ENCODE data around the gene SLC6A12. TPM values are rescaled to one million over a fixed set of nuclear protein-coding genes. Genes with fewer than 3 reads are reported as not detected.

The SLC6A12 gene
- total RNA-seq, 1 experiment from 2014 or later = 0.17 TPM

- H2AFZ ChIP-seq (ENCODE audit: low read length) = no peak overlapping the region
- TF ChIP-seq CTCF (conservative IDR thresholded peaks at IDR 0.05) = peak; percentile 15; the same call in 1 of the 3 replicates
- no peaks in the 10 kb centered on the region for H3K23me2 ChIP-seq (ENCODE audit: insufficient read length, low read depth, low read length, poor library complexity, severe bottlenecking)
- H3K56ac ChIP-seq (ENCODE audit: insufficient read length, low read depth, low read length) = no peak overlapping the region
- H2AK5ac ChIP-seq (ENCODE audit: insufficient read length, low read length) = no peak overlapping the region
- H3K27me3 ChIP-seq (ENCODE audit: insufficient read depth, low read length) = no peaks in the 10 kb centered on the region
- H3K4me2 ChIP-seq (ENCODE audit: insufficient read depth, insufficient read length, low read length) = no peak overlapping the region
- H2BK20ac ChIP-seq (ENCODE audit: low read depth, low read length, poor library complexity, severe bottlenecking) = no peak overlapping the region
- DNase-seq = no peak
- H2BK12ac ChIP-seq (ENCODE audit: insufficient read length, low read depth, low read length) = no peak overlapping the region
- H4K91ac ChIP-seq (ENCODE audit: insufficient read length, low read depth, low read length) = no peak overlapping the region
- H3K9ac ChIP-seq (ENCODE audit: extremely low read depth, insufficient read length, low read length) = no peak overlapping the region
- H2BK5ac ChIP-seq (ENCODE audit: insufficient read length, low read length) = no peak overlapping the region
- H2BK120ac ChIP-seq (ENCODE audit: low read depth, low read length, poor library complexity, severe bottlenecking) = no peak overlapping the region
- no peak overlapping the region; the same call in 1 of the 2 replicates for H3K14ac ChIP-seq (ENCODE audit: insufficient read depth, low read length)
- H3T11ph ChIP-seq (ENCODE audit: low read length) = no peak overlapping the region
- H4K8ac ChIP-seq (replicated peaks; ENCODE audit: insufficient read length, low read depth, low read length) = no peak overlapping the region
- peaks cover 59 to 77% of the 10 kb centered on the region in 2 experiments for H3K4me1 Mint-ChIP-seq
- H3K27ac ChIP-seq (ENCODE audit: insufficient read length, low read depth, low read length) = no peak overlapping the region
- peaks cover 41% of the 10 kb centered on the region for H3K27me3 Mint-ChIP-seq (ENCODE audit: low read depth)
- H3K9me3 ChIP-seq (ENCODE audit: control insufficient read depth, low read depth, low read length) = no peaks in the 10 kb centered on the region
- H3K79me2 ChIP-seq (ENCODE audit: insufficient read depth, low read length) = no peaks in the 10 kb centered on the region
- no peak overlapping the region for H3K18ac ChIP-seq (ENCODE audit: insufficient read length, low read depth, low read length)
- no peak overlapping the region for H3K23ac ChIP-seq (ENCODE audit: insufficient read length, low read depth, low read length)
- H3K36me3 Mint-ChIP-seq (ENCODE audit: insufficient read depth in 1 of 3, low read depth in 3 of 3) = no peaks in the 10 kb centered on the region; a peak in 1 of 7 replicates
- no peaks in the 10 kb centered on the region; a peak in 1 of 5 replicates for H3K9me3 Mint-ChIP-seq
- WGBS (ENCODE audit: extremely low coverage, insufficient read length, low lambda C conversion rate) = no CpG with 5 or more reads among the region's 19 CpGs
- no peaks in the 10 kb centered on the region for H3K79me1 ChIP-seq (ENCODE audit: insufficient read depth, low read depth, low read length, poor library complexity, severe bottlenecking)
- no peak overlapping the region for H3K4ac ChIP-seq (ENCODE audit: low read depth, low read length)
- H3K4me3 Mint-ChIP-seq = no peak overlapping the region
- H3K4me1 ChIP-seq (ENCODE audit: insufficient read depth, low read length) = peaks cover 9% of the 10 kb centered on the region; the same call in 1 of the 2 replicates
- H3K27ac Mint-ChIP-seq = peak overlapping the region in 1 of 3 experiments; percentile 8; a peak in 1 of 7 replicates
- no peak overlapping the region for H2BK15ac ChIP-seq (ENCODE audit: low read depth, low read length)
- no peak overlapping the region for H4K5ac ChIP-seq (ENCODE audit: insufficient read length, low read depth, low read length)
- no peaks in the 10 kb centered on the region for H4K20me1 ChIP-seq (ENCODE audit: control insufficient read depth, insufficient read depth, insufficient read length)
Measured at GRCh38 chr12:143964-144649, 69.8 kb downstream of the SLC6A12 start.
